Hematopoietic multipotent progenitor cell treated with erythropoietin and hydrocortisone succinate and interleukin-3 and kit ligand, for 17 days (in vitro differentiated cells): Measurements from ENCODE around the gene DEFB131A.
A peak's percentile ranks its signal among the peaks of the same experiment; 100 is the strongest.
"Not testable (repeated sequence)": the region's sequence is repeated elsewhere in the genome, so short reads cannot be mapped to it uniquely, and the experiment has no call there.

Experiments used
- DNase-seq: peaks from one replicate; pipeline ENCODE4 v3.0.0-alpha.2; 2015; ENCODE audit warnings: low spot score

The DEFB131A gene, protein sequence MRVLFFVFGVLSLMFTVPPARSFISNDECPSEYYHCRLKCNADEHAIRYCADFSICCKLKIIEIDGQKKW

GRCh38 chr4:9444114-9444513 is at the start of gene DEFB131A:
Gene DEFB131A, plus strand, starts transcription at chr4:9444414. Its CDS starts 120 bp downstream, at chr4:9444534.
- DNase-seq: peak; percentile 1

DNA sequence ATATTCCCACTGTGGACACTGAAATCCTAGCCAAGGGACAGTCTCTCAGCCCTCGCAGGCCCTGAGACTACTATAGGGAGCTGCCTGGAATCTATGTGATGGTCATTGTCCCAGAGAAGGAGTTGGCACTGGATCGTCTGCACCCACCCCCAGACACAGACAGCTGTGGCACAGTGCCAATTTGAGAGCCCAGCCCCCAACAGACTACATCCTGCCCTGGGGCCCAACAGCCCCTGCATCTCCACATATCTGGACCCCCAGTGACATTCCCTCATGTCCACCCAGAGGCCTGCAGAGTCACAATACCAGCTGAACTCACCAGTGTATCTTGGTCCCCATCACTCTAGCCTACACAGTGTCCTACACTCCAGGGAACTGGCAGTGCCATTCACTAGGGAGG is 38.4 kb upstream of the DEFB131A start:
- DNase-seq: not testable (repeated sequence)

DNA sequence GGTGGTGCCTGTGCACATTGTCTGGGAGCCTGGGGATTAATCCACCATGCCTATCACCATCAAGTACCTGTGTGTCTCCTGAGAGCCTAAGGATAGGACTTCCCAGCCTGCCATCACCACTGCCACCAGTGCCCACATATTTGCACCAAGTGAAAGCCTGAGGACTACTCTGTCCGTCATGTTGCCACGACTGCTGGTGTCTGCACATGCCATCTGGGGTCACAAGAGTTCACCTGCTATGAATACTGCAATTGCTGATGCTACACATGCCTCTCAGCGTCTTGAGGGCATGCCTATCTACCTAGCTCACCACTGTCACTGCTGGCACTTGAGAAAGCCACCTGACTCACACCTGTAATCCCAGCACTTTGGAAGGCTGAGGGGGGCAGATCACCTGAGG is 37.7 kb upstream of the DEFB131A start:
- DNase-seq: not testable (repeated sequence)

GRCh38 chr4:9409793-9410192 is 34.4 kb upstream of the DEFB131A start:
- no peak for DNase-seq

- not testable (repeated sequence) for DNase-seq
Observed at GRCh38 chr4:9421884-9422455, 22.2 kb upstream of the DEFB131A start.

DNA sequence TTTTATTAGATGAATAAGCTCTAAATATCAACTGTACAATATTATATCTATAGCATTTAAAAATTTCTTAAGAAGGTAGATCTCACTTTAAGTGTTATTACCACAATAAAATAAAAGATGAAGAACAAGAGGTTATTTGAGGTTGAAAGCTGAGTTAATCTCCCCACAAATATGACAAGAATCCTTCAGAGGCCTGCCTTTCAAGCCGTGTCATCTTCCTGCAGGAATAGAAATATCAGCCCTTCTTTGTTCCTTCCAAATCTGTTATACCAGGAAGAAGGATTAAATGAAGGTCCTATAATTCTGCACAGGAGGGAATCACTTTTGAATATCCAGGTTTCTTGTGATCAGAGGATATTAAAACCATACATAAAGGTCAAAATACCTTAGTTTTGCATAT is 18.3 kb upstream of the DEFB131A start:
- not testable (repeated sequence) for DNase-seq

DNA sequence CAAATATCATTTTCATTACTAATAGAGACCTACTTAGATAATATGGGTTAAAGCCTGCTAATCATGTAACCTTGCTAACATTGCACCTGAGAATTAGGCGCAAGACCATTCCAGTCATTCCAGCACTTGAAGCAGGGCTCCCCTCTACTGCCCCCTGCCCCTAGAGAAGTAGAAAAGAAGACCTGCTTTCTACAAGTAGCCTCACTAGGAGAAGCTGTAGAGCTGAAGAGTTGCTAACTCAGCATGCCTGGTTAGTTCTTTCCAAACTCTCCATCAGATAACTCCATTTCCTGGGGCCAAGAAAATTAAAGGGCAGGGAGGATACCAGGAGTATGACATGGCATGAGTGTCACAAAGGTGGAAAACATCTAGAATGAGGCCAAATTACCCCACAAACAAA is 14.2 kb upstream of the DEFB131A start:
- not testable (repeated sequence) for DNase-seq

GRCh38 chr4:9433320-9433719 is 10.9 kb upstream of the DEFB131A start:
- DNase-seq: not testable (repeated sequence)

- DNase-seq: not testable (repeated sequence)
Observed at GRCh38 chr4:9436728-9437127, 7.5 kb upstream of the DEFB131A start.

DNA sequence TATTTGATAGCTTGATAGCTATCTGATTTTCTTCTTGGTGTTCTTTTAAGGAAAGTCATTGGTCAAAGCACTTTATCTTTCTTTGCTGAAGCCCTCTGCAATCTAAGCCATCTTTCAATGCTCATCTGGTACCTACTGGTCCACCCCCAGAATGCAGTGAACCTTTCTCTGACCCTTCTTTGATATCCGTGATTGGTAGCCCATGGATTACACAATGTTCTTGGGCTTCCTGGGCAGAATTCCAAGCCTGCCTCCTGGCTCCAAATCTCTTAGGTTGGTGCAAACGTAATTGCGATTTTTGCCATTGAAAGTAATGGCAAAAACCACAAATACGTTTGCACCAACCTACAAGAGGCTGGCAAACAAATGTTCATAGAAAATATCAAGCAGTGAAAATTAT is 1.9 kb upstream of the DEFB131A start:
- DNase-seq: not testable (repeated sequence)

DNA sequence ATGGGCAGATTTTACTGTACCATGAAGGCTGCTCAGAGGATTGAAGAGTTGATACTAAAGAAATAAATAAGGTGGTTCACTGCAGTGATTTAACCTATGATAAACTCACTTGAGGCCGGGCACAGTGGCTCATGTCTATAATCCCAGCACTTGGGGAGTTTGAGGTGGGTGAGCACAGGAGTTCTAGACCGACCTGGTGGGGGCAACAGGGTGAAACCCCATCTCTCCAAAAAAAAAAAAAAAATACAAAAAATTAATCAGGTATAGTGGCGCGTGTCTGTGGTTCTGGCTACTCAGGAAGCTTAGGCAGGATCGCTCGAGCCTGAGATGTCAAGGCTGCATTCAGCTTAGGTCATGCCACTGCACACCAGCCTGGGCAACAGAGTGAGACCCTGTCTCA is 467 bp downstream of the DEFB131A start:
- peak; percentile 0 for DNase-seq

- DNase-seq: peak; percentile 0
Observed at GRCh38 chr4:9452251-9452650, 8.0 kb downstream of the DEFB131A start.

DNA sequence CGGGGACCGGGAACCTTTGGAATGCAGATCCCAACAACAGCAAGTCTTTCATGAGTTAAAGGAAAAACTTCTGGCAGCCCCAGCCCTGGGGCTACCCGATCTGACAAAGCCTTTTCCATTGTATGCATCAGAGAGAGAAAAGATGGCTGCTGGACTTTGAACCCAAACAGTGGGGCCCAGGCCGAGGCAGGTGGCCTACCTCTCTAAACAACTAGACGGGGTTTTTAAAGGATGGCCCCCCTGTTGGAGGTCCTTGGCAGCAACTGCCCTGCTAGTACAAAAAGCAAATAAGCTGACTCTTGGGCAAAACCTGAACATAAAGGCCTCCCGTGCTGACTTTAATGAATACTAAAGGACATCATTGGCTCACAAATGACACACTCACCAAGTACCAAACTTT is 10.1 kb downstream of the DEFB131A start:
- peak; percentile 0 for DNase-seq

DNA sequence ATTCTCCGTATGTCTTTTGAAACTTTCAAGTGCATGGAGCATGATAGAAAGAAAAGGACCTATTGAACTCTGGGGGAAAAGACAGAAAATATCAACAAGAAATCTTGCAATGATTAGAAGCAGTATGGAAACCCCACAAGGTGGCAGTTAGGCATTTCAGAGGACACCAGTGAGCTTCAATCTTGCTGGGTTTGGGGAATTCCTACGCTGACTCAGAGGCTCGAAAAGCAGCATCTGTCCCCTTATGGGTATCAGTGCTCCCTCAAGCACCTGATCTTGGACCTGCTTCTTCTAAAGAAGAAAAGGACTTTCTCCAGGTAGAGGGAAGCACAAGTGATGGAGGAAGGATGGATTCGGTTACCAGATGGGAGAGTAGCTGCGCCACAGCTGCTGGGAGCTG is 10.8 kb downstream of the DEFB131A start:
- peak; percentile 1 for DNase-seq

DNA sequence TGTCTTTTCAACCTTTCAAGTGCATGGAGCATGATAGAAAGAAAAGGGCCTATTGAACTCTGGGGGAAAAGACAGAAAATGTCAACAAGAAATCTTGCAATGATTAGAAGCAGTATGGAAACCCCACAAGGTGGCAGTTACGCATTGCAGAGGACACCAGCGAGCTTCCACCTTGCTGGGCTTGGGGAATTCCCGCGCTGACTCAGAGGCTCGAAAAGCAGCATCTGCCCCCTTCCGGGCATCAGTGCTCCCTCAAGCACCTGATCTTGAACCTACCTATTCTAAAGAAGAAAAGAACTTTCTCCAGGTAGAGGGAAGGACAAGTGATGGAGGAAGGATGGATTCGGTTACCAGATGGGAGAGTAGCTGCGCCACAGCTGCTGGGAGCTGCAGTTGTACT is 35.3 kb downstream of the DEFB131A start:
- DNase-seq: not testable (repeated sequence)

DNA sequence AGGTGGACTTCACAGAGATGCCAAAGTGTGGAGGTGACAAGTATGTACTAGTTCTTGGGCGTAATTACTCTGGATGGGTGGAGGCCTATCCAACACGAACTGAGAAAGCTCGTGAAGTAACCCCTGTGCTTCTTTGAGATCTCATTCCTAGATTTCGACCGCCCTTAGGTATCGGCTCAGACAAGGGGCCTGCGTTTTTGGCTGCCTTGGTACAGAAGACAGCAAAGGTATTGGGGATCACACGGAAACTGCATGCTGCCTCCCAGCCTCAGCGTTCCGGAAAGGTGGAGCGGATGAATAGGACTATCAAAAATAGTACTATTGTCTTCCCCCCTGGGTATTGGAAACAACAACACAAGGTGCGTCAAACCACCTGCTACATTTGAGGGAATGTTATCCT is 35.9 kb downstream of the DEFB131A start:
- DNase-seq: peak; percentile 0

- DNase-seq: not testable (repeated sequence)
Observed at GRCh38 chr4:9482871-9483270, 38.7 kb downstream of the DEFB131A start.

DNA sequence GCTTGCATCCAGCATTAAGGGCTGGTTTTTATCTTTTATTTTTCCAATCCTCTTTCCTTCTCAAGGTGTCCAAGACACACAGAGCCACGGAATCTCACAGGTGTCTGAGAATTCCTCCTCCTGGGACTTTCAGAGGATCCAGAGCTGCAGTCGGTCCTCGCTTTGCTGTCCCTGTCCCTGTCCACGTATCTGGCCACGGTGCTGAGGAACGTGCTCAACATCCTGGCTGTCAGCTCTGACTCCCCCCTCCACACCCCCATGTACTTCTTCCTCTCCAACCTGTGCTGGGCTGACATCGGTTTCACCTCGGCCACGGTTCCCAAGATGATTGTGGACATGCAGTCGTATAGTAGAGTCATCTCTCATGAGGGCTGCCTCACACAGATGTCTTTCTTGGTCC is 39.5 kb downstream of the DEFB131A start:
- peak; percentile 0 for DNase-seq

- not testable (repeated sequence) for DNase-seq
Observed at GRCh38 chr4:9486880-9487279, 42.7 kb downstream of the DEFB131A start.

DNA sequence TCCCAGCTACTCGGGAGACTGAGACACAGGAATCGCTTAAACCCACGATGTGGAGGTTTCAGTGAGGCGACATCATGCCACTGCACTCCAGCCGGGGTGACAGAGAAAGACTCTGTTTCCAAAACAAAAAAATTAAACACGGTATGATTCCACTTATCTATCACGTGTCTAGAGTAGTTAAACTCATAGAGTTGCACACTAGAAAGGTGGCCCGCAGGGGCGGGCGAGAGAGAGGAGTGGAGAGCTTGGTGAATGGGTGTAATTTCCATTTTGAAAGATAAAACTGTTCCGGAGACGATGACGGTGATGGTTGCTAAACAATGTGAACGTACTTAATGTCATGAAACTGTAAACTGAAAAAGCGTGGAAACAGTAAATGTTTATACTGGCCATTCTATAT is 44.6 kb downstream of the DEFB131A start:
- peak; percentile 0 for DNase-seq

DNA sequence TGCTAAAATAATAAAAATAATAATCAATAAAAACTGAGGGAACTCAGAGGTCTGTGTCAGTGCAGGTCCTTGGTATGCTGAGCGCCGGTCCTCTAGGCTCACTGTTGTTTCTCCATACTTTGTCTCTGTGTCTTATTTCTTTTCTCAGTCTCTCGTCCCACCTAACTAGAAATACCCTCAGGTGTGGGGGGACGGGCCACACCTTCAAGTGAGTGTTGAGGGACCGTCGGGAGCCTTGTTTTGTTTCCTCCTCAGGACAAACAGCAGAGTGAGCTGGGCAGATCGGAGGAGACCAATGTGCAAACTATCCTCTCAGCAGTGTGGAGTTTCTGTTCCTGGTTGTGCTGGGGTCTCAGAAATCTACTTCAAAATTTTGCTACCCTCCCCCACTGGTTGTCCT is 46.3 kb downstream of the DEFB131A start:
- DNase-seq: not testable (repeated sequence)

- DNase-seq: peak; percentile 0
Observed at GRCh38 chr4:9490986-9491385, 46.8 kb downstream of the DEFB131A start.

GRCh38 chr4:9493589-9493988 is 49.4 kb downstream of the DEFB131A start:
- DNase-seq: peak; percentile 0
